PC-9 (cell line): Measurements from ENCODE around the gene VCAN. TPM values are rescaled to one million over a fixed set of nuclear protein-coding genes. Genes with fewer than 3 reads are reported as not detected.

ENCODE experiments used
- BruUV-seq: library from RNA; stranded (reverse); fragments of 400-500 nt; replicated peaks from 2 replicates; lab custom pipeline; 2021; lab: Mats Ljungman, UMichigan
- CTCF ChIA-PET: fragments of 300-600 bp; sonication (Branson Sonifier 250); formaldehyde crosslinking; loops from one replicate; lab custom pipeline; 2022; ENCODE audit warnings: antibody characterized with exemption; lab: Charles Lee
- POLR2A ChIA-PET: fragments of 300-600 bp; sonication (Branson Sonifier 250); formaldehyde crosslinking; loops from one replicate; lab custom pipeline; 2022; ENCODE audit warnings: antibody characterized with exemption; ENCODE audit not compliant: unreplicated experiment; lab: Charles Lee
- DNase-seq, 2 experiments: peaks; one replicate each; pipeline versions ENCODE4 v3.0.0 to v3.0.0-alpha.2; 2015 to 2022; ENCODE audit warnings: mixed read lengths in 1 of 2
- H2AFZ ChIP-seq: fragments of 200-600 bp; sonication (generic); 2 replicates; pipeline ENCODE4 v1.8.1; 2017; ENCODE audit warnings: antibody characterized with exemption
- H3F3A ChIP-seq: fragments of 200-600 bp; sonication (generic); 2 replicates; pipeline ENCODE4 v1.8.1; 2017; ENCODE audit warnings: antibody characterized with exemption, mild to moderate bottlenecking, low read depth; ENCODE audit not compliant: insufficient read depth
- H3K27ac ChIP-seq: fragments of 200-600 bp; sonication (generic); 2 replicates; pipeline ENCODE4 v1.6.1; 2016; ENCODE audit warnings: mixed run types
- H3K27me3 ChIP-seq: fragments of 200-600 bp; sonication (generic); 2 replicates; pipeline ENCODE4 v1.6.1; 2016; ENCODE audit warnings: low read depth, mixed run types; ENCODE audit not compliant: insufficient read depth
- H3K36me3 ChIP-seq: fragments of 200-600 bp; sonication (generic); 2 replicates; pipeline ENCODE4 v1.6.1; 2016; ENCODE audit warnings: low read depth, mixed run types
- H3K4me1 ChIP-seq: fragments of 200-600 bp; sonication (generic); replicated peaks from 2 replicates; pipeline ENCODE4 v1.6.1; 2016; ENCODE audit warnings: mixed run types; ENCODE audit not compliant: insufficient read depth
- H3K4me2 ChIP-seq: fragments of 200-600 bp; sonication (generic); 2 replicates; pipeline ENCODE4 v1.6.1; 2017; ENCODE audit warnings: mixed run types
- H3K4me3 ChIP-seq: fragments of 200-600 bp; sonication (generic); 2 replicates; pipeline ENCODE4 v1.6.1; 2016; ENCODE audit warnings: mixed run types
- H3K79me2 ChIP-seq: fragments of 200-600 bp; sonication (generic); 2 replicates; pipeline ENCODE4 v1.6.1; 2017; ENCODE audit warnings: low read depth, mixed run types
- H3K9me2 ChIP-seq: fragments of 200-600 bp; sonication (generic); 2 replicates; pipeline ENCODE4 v1.8.1; 2017; ENCODE audit warnings: mild to moderate bottlenecking; ENCODE audit not compliant: insufficient read depth
- H3K9me3 ChIP-seq: fragments of 200-600 bp; sonication (generic); 2 replicates; pipeline ENCODE4 v1.8.1; 2016; ENCODE audit warnings: low read depth; ENCODE audit not compliant: insufficient read depth
- H4K20me1 ChIP-seq: fragments of 200-600 bp; sonication (generic); 2 replicates; pipeline ENCODE4 v1.8.1; 2017; ENCODE audit not compliant: insufficient read depth
- CTCF ChIP-seq: fragments of 200-600 bp; sonication (generic); conservative IDR thresholded peaks from 2 replicates; pipeline ENCODE4 v1.6.1; 2017; ENCODE audit warnings: mixed run types, antibody characterized with exemption, mild to moderate bottlenecking, moderate library complexity
- EZH2 ChIP-seq: fragments of 200-600 bp; sonication (generic); IDR thresholded peaks from 2 replicates; pipeline ENCODE4 v1.8.0; 2017; ENCODE audit warnings: antibody characterized with exemption, low read depth
- intact Hi-C: fragments of 100-400 bp; cut with micrococcal nuclease; formaldehyde crosslinking; loops from one replicate; pipeline ENCODE4 v1.10.0; 2022; ENCODE audit not compliant: unreplicated experiment
- total RNA-seq: library from RNA; stranded (reverse); gene quantifications from 2 replicates; pipeline ENCODE4 v1.2.3, GENCODE V29; 2021

VCAN gene
- total RNA-seq, 1 experiment from 2014 or later, result 0.28 TPM

GRCh38 chr5:83523929-83524328 lies 52.4 kb downstream of the VCAN start:
- no TSS peak for BruUV-seq
- CTCF ChIA-PET, result no interaction called here
- no peak for TF ChIP-seq CTCF
- no peak for TF ChIP-seq EZH2

GRCh38 chr5:83524345-83524744 lies 52.8 kb downstream of the VCAN start:
- no peaks in the 10 kb centered on the region for H3F3A ChIP-seq
- CTCF ChIA-PET, result no interaction called here
- H3K9me2 ChIP-seq, result no peaks in the 10 kb centered on the region
- intact Hi-C loops, result no loop called here
- no peaks in the 10 kb centered on the region for H3K4me1 ChIP-seq
- POLR2A ChIA-PET, result no interaction called here
- H3K4me3 ChIP-seq, result no peak overlapping the region
- no TSS peak for BruUV-seq
- H3K36me3 ChIP-seq, result no peaks in the 10 kb centered on the region
- TF ChIP-seq CTCF, result no peak
- TF ChIP-seq EZH2, result no peak
- no peaks in the 10 kb centered on the region; the same call in 1 of the 2 replicates for H3K27me3 ChIP-seq
- H3K79me2 ChIP-seq, result no peaks in the 10 kb centered on the region
- H3K9me3 ChIP-seq, result no peaks in the 10 kb centered on the region
- no peak overlapping the region for H2AFZ ChIP-seq
- no peak for DNase-seq
- no peak overlapping the region for H3K27ac ChIP-seq
- no peak overlapping the region for H3K4me2 ChIP-seq
- H4K20me1 ChIP-seq, result no peaks in the 10 kb centered on the region

More at GRCh38 chr5:83523929-83524328, 52.4 kb downstream of the VCAN start:
- H3K27me3 ChIP-seq, result no peaks in the 10 kb centered on the region; the same call in 1 of the 2 replicates
- no peak overlapping the region for H3K27ac ChIP-seq
- no peak overlapping the region for H3K4me2 ChIP-seq
- DNase-seq, result no peak
- H3K9me2 ChIP-seq, result no peaks in the 10 kb centered on the region
- intact Hi-C loops, result no loop called here
- H3F3A ChIP-seq, result no peaks in the 10 kb centered on the region
- H3K36me3 ChIP-seq, result no peaks in the 10 kb centered on the region
- H4K20me1 ChIP-seq, result no peaks in the 10 kb centered on the region
- no peaks in the 10 kb centered on the region for H3K4me1 ChIP-seq
- POLR2A ChIA-PET, result no interaction called here
- H2AFZ ChIP-seq, result no peak overlapping the region
- H3K4me3 ChIP-seq, result no peak overlapping the region
- H3K79me2 ChIP-seq, result no peaks in the 10 kb centered on the region
- no peaks in the 10 kb centered on the region for H3K9me3 ChIP-seq

- Histone ChIP-seq H3K36me3 (no peaks in the 10 kb centered on the region), H4K20me1 (no peaks in the 10 kb centered on the region), H3K9me3 (no peaks in the 10 kb centered on the region), H3K9me2 (no peaks in the 10 kb centered on the region), H3F3A (no peaks in the 10 kb centered on the region), H3K27me3 (no peaks in the 10 kb centered on the region; the same call in 1 of the 2 replicates), H2AFZ (no peak overlapping the region), H3K4me3 (no peak overlapping the region), H3K79me2 (no peaks in the 10 kb centered on the region), H3K4me2 (no peak overlapping the region), H3K27ac (no peak overlapping the region), H3K4me1 (no peaks in the 10 kb centered on the region)
- TF ChIP-seq EZH2 (no peak), CTCF (no peak)
- intact Hi-C loops, result no loop called here
- no peak for DNase-seq
- no TSS peak for BruUV-seq
- ChIA-PET POLR2A (no interaction called here), CTCF (no interaction called here)
These were observed 53.4 kb downstream of the VCAN start for GRCh38 chr5:83524991-83525390.
